ENCODE data around the gene TSHZ2.

Gene TSHZ2

DNA sequence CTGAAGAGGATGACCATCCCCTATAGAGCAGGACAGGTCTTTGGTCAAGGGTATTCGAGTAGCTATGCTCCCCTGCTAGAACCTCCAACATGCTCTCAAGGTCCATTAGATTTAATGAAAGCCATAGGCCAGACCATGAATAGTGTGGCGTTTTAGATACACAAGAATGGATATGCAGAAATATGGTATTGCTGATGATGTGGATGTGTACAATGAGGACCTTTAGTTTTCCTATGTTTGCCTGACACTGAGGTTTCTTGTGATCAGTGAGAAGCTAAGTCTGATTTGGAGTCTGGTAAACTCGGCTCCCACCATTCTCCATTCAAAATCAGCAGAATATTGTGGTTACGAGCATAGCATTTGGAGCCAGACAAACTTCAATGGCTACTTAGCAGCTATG lies 125.6 kb downstream of the TSHZ2 start:
- no peaks in the 10 kb centered on the region for H3K9me3 ChIP-seq (ENCODE audit: control insufficient read depth, insufficient read depth, low read length)
- no peaks in the 10 kb centered on the region for H3K36me3 ChIP-seq (ENCODE audit: insufficient read depth, low read length)
- no peak overlapping the region for H3K9ac ChIP-seq (ENCODE audit: low read depth, low read length)
- H3K4me1 ChIP-seq (ENCODE audit: insufficient read depth, low read length): no peaks in the 10 kb centered on the region

DNA sequence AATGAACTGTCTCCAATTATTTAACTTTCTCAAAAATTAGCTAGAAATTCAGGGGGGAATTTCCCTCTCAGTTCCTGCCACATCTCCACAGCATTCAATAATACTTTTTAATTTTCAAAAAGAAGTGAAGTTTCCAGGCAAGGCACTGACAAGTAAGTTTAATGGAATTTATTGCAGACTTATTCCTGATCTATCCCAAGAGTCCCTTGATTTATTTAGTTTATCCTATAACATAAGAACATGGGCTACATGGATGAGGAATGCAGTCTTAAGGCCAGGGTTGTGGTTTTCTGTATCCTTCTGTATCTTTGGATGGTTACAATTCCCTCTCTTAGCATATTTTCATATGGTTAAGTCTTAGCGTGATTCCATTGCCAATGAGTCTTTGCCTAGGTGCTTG lies 126.5 kb downstream of the TSHZ2 start:
- Histone ChIP-seq H3K4me1 (ENCODE audit: insufficient read depth, low read length) (no peaks in the 10 kb centered on the region), H3K9ac (ENCODE audit: low read depth, low read length) (no peak overlapping the region), H3K36me3 (ENCODE audit: insufficient read depth, low read length) (no peaks in the 10 kb centered on the region), H3K9me3 (ENCODE audit: control insufficient read depth, insufficient read depth, low read length) (no peaks in the 10 kb centered on the region)

GRCh38 chr20:53099856-53100255 lies 127.7 kb downstream of the TSHZ2 start:
- Histone ChIP-seq H3K9ac (ENCODE audit: low read depth, low read length) (no peak overlapping the region), H3K36me3 (ENCODE audit: insufficient read depth, low read length) (no peaks in the 10 kb centered on the region), H3K9me3 (ENCODE audit: control insufficient read depth, insufficient read depth, low read length) (no peaks in the 10 kb centered on the region), H3K4me1 (ENCODE audit: insufficient read depth, low read length) (0 out of 2 replicates have a peak, but pooled peaks cover 5% of the 10 kb centered on the region)

- no peaks in the 10 kb centered on the region for H3K9me3 ChIP-seq (ENCODE audit: control insufficient read depth, insufficient read depth, low read length)
- H3K36me3 ChIP-seq (ENCODE audit: insufficient read depth, low read length): no peaks in the 10 kb centered on the region
- 0 out of 2 replicates have a peak, but pooled peaks cover 5% of the 10 kb centered on the region for H3K4me1 ChIP-seq (ENCODE audit: insufficient read depth, low read length)
- H3K9ac ChIP-seq (ENCODE audit: low read depth, low read length): no peak overlapping the region
Observed at GRCh38 chr20:53100476-53100911, 128.3 kb downstream of the TSHZ2 start.

GRCh38 chr20:53101992-53102760 lies 130.0 kb downstream of the TSHZ2 start:
- no peaks in the 10 kb centered on the region for H3K9me3 ChIP-seq (ENCODE audit: control insufficient read depth, insufficient read depth, low read length)
- 0 out of 2 replicates have a peak, but pooled peaks cover 5% of the 10 kb centered on the region for H3K4me1 ChIP-seq (ENCODE audit: insufficient read depth, low read length)
- H3K9ac ChIP-seq (ENCODE audit: low read depth, low read length): no peak overlapping the region
- no peaks in the 10 kb centered on the region for H3K36me3 ChIP-seq (ENCODE audit: insufficient read depth, low read length)

DNA sequence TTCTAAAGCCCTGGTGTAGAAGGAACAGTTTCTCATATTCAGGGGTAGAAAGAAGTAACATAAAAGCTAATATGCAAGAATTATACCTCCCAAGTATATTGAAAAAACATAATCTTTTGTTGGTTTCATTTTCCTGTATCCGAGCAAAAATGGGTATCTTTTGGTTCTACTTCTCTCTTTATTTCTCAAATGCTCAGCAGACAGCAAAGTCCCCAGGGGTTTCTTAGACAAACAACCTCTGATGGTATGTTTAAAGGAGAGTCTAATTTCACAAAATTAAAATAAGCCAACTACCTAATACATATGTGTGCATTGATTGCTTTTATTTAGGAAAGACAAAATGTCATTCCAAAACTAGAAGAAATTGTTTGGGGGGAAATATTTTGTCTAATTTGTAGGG lies 131.0 kb downstream of the TSHZ2 start:
- H3K4me1 ChIP-seq (ENCODE audit: insufficient read depth, low read length): 0 out of 2 replicates have a peak, but pooled peaks cover 5% of the 10 kb centered on the region

DNA sequence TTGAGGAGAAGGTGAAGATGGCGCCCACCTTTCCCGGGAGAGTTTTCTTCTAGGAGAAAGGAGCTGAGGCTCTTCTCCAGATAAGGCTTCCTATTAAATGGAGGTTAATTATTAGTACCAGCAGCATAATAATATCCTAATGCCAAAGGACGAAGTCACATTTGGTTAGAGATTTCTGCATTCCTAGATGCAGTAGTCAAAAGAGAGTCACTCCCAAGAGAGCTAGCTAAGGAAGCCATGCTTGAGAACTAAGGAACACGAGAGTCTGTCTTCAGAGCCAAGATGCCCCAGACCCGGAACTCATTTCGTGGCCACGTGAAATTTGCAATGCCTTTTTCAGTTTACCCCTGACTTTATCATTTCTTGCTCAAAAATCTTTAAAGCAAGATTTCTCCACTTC lies 132.7 kb downstream of the TSHZ2 start:
- Histone ChIP-seq H3K36me3 (ENCODE audit: insufficient read depth, low read length) (no peaks in the 10 kb centered on the region), H3K9ac (ENCODE audit: low read depth, low read length) (no peak overlapping the region), H3K9me3 (ENCODE audit: control insufficient read depth, insufficient read depth, low read length) (no peaks in the 10 kb centered on the region), H3K4me1 (ENCODE audit: insufficient read depth, low read length) (0 out of 2 replicates have a peak, but pooled peaks cover 5% of the 10 kb centered on the region)

More for the DNA sequence above, 131.0 kb downstream of the TSHZ2 start:
- no peak overlapping the region for H3K9ac ChIP-seq (ENCODE audit: low read depth, low read length)
- no peaks in the 10 kb centered on the region for H3K9me3 ChIP-seq (ENCODE audit: control insufficient read depth, insufficient read depth, low read length)
- no peaks in the 10 kb centered on the region for H3K36me3 ChIP-seq (ENCODE audit: insufficient read depth, low read length)

DNA sequence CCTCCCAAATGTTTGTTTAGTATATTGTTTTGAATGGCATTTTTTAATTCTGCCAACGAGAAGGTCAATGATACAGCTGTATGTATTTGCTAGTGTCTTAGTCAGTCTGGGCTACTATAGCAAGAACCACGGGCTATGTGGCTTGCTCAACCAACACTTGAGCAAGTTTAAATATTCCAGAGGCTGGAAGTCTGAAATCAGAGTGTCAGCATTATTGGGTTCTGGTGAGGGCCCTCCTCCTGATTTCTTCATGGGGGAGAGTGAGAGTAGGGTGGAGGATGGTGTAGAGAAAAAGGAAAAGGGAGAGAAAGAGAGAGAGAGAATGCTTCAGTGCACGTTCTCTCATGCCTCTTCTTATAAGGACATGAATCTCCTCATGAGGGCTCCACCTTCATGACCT lies 144.6 kb downstream of the TSHZ2 start:
- no peaks in the 10 kb centered on the region for H3K36me3 ChIP-seq (ENCODE audit: insufficient read depth, low read length)
- 0 out of 2 replicates have a peak, but pooled peaks cover 4% of the 10 kb centered on the region for H3K9me3 ChIP-seq (ENCODE audit: control insufficient read depth, insufficient read depth, low read length)
- H3K4me1 ChIP-seq (ENCODE audit: insufficient read depth, low read length): no peaks in the 10 kb centered on the region
- H3K9ac ChIP-seq (ENCODE audit: low read depth, low read length): no peak overlapping the region

GRCh38 chr20:53122853-53123252 lies 150.7 kb downstream of the TSHZ2 start:
- H3K9me3 ChIP-seq (ENCODE audit: control insufficient read depth, insufficient read depth, low read length): 0 out of 2 replicates have a peak, but pooled peaks cover 4% of the 10 kb centered on the region
- H3K4me1 ChIP-seq (ENCODE audit: insufficient read depth, low read length): peaks cover 8% of the 10 kb centered on the region
- no peaks in the 10 kb centered on the region for H3K36me3 ChIP-seq (ENCODE audit: insufficient read depth, low read length)
- H3K9ac ChIP-seq (ENCODE audit: low read depth, low read length): no peak overlapping the region

DNA sequence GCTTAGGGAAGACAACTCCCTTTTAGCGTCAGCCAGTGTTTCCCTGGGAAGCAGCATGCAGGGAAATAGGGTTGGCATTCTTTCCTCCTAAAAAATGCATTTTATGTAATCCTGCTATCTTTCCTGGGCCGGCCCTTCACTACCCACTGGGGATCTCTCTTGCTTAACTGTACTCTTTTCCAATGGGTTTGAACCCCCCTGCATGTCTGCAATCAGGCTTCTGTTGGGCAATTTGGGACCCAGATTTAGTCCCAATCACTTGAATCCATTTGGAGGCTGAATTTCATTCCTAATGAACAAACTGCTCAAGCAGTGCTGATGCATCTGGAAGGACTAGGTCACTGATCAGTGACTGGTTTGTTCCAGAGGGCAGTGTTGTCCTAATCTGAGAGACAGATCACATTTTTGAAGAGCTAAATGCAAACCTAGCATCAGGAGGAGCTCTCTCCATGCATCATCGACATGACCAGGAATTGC lies 152.0 kb downstream of the TSHZ2 start:
- no peaks in the 10 kb centered on the region for H3K9me3 ChIP-seq (ENCODE audit: control insufficient read depth, insufficient read depth, low read length)
- H3K4me1 ChIP-seq (ENCODE audit: insufficient read depth, low read length): peaks cover 12% of the 10 kb centered on the region
- H3K36me3 ChIP-seq (ENCODE audit: insufficient read depth, low read length): no peaks in the 10 kb centered on the region
- H3K9ac ChIP-seq (ENCODE audit: low read depth, low read length): no peak overlapping the region

DNA sequence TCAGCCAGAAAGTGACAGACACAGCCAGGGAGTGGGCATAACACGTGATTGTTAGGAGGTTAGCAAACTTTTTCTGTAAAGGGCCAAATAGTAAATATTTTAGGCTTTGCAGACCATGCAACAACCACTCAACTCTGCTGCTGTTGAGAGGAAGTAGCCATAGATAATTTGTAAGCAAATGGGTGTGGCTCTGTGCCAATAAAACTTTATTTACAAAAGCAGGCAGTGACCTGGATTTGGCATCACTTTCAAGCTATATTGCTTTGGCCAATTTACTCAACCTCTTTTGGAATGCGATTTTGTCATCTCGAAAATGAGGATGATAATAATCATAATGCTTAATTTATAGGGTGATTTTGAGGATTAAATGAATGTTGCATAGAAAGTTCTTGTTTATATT lies 152.6 kb downstream of the TSHZ2 start:
- Histone ChIP-seq H3K9ac (ENCODE audit: low read depth, low read length) (no peak overlapping the region), H3K36me3 (ENCODE audit: insufficient read depth, low read length) (no peaks in the 10 kb centered on the region), H3K9me3 (ENCODE audit: control insufficient read depth, insufficient read depth, low read length) (no peaks in the 10 kb centered on the region), H3K4me1 (ENCODE audit: insufficient read depth, low read length) (peaks cover 12% of the 10 kb centered on the region)

DNA sequence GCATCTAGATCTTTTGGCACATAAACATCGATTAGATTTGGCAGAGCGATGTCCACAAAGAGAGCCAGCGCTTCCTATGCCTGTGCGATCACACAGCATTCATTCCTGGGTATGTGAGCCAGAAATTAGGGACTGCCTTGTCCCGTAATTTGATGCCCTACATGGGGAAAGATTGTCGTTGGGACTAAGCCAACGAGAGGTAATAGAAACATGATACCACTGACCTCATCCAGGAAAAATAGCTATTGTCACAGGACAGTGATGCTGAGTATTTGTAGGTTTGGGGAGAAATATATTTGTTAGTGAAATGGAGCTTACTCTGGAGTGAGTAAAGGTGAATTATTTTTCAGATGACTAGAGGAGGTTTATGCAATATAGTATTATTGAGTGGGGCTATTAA lies 154.0 kb downstream of the TSHZ2 start:
- Histone ChIP-seq H3K4me1 (ENCODE audit: insufficient read depth, low read length) (peaks cover 14% of the 10 kb centered on the region), H3K9me3 (ENCODE audit: control insufficient read depth, insufficient read depth, low read length) (no peaks in the 10 kb centered on the region), H3K9ac (ENCODE audit: low read depth, low read length) (no peak overlapping the region), H3K36me3 (ENCODE audit: insufficient read depth, low read length) (no peaks in the 10 kb centered on the region)

DNA sequence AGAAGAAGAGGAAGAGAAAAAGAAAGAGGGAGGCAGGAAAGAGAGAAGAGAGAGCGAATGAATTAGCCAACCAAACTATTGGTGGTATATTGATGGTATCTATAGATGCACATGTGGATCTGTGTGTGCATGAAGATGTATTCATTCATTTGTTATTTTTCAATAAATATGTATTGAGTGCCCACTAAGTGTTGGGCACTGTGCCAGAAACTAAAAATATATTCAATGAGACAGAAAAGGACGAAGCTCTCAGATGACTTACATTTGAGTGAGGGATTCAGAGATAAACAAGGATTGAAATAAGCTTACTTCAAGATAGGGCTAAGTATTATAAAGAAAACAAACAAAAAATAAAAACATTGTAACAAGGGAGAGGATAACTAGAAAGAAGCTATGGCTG lies 154.9 kb downstream of the TSHZ2 start:
- Histone ChIP-seq H3K9ac (ENCODE audit: low read depth, low read length) (no peak overlapping the region), H3K9me3 (ENCODE audit: control insufficient read depth, insufficient read depth, low read length) (no peaks in the 10 kb centered on the region), H3K4me1 (ENCODE audit: insufficient read depth, low read length) (peaks cover 22% of the 10 kb centered on the region), H3K36me3 (ENCODE audit: insufficient read depth, low read length) (no peaks in the 10 kb centered on the region)

GRCh38 chr20:53128004-53128403 lies 155.8 kb downstream of the TSHZ2 start:
- Histone ChIP-seq H3K36me3 (ENCODE audit: insufficient read depth, low read length) (no peaks in the 10 kb centered on the region), H3K9me3 (ENCODE audit: control insufficient read depth, insufficient read depth, low read length) (no peaks in the 10 kb centered on the region), H3K9ac (ENCODE audit: low read depth, low read length) (no peak overlapping the region), H3K4me1 (ENCODE audit: insufficient read depth, low read length) (peaks cover 23% of the 10 kb centered on the region)

- no peaks in the 10 kb centered on the region for H3K9me3 ChIP-seq (ENCODE audit: control insufficient read depth, insufficient read depth, low read length)
- H3K4me1 ChIP-seq (ENCODE audit: insufficient read depth, low read length): peaks cover 23% of the 10 kb centered on the region
- no peaks in the 10 kb centered on the region for H3K36me3 ChIP-seq (ENCODE audit: insufficient read depth, low read length)
- H3K9ac ChIP-seq (ENCODE audit: low read depth, low read length): no peak overlapping the region
Observed at GRCh38 chr20:53129563-53129962, 157.4 kb downstream of the TSHZ2 start.

All from ES-I3 (cell line).